M059J (cell line): Measurements from ENCODE around the gene CYP17A1. TPM values are rescaled to one million over a fixed set of nuclear protein-coding genes. Genes with fewer than 3 reads are reported as not detected.

ENCODE experiments used
- total RNA-seq: library from RNA; depleted of rRNA; stranded (reverse); fragments of >200 nt; shearing (Covaris generic); gene quantifications from 2 replicates; pipeline ENCODE4 v1.2.3, GENCODE V29; 2014; rRNA removed

Gene CYP17A1
- total RNA-seq, 1 experiment from 2014 or later = not detected

Other genes with a start within 250 kb of the CYP17A1 start
- 28.8 and 58.1 TPM in 2 replicates for gene TRIM8, start 192.9 kb downstream of the CYP17A1 start, total RNA-seq
- gene ARL3, start 123.0 kb downstream of the CYP17A1 start, total RNA-seq = 9.1 and 11.9 TPM in 2 replicates
- gene SFXN2, start 122.8 kb downstream of the CYP17A1 start, total RNA-seq = 0.98 and 4.5 TPM in 2 replicates
- 24.9 and 31.3 TPM in 2 replicates for gene WBP1L, start 93.5 kb downstream of the CYP17A1 start, total RNA-seq
- gene BORCS7, start 16.8 kb upstream of the CYP17A1 start, total RNA-seq = 8.7 and 16.7 TPM in 2 replicates
- gene AS3MT, start 32.1 kb upstream of the CYP17A1 start, total RNA-seq = 0.12 and 1.5 TPM in 2 replicates
- gene CNNM2, start 80.9 kb upstream of the CYP17A1 start, total RNA-seq = 1.9 and 4.9 TPM in 2 replicates